ENCODE measurements around the gene TLDC2. TPM values are rescaled to one million over a fixed set of nuclear protein-coding genes. Genes with fewer than 3 reads are reported as not detected.

Gene TLDC2
- total and polyA plus RNA-seq, 2 of the 8 experiments (the other 6 are each of a cell fraction or from before 2014, with no cell fraction given) = 0.29 to 0.34 TPM

DNA sequence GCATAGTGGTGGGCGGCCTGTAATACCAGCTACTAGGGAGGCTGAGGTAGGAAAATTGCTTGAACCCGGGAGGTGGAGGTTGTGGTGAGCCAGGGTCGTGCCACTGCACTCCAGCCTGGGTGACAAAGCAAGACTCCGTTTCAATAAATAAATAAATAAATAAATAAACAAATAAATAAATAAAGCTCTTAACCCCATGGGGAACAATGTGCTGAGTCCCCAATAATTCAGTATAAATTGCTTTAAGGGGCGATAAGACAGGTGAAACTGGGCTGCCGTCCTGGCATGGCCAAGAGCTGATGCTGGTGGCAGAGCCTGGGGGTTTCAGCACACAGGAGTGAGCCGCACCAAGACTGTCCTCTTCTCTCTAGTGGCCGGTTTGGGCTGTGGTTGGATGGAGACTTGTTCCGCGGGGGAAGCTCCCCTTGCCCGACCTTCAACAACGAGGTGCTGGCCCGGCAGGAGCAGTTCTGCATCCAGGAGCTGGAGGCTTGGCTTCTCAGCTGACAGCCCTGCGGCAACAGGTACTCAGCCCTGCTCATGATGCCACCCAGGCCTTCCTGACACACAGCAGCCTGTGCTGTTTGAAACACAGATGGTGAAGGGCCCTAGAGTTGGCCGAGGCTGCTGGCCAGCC, 13.1 kb downstream of the TLDC2 start:
- Histone ChIP-seq H2BK15ac (ENCODE audit: low read length) (no peak overlapping the region), H2BK120ac (replicated peaks; ENCODE audit: low read depth, low read length) (no peak overlapping the region), H3K27me3 (replicated peaks in 1 of 4; ENCODE audit: control insufficient read depth in 3 of 4, extremely low read depth in 1 of 4, insufficient read depth in 3 of 4, low read length in 3 of 4) (no peaks in the 10 kb centered on the region), H3K4me2 (ENCODE audit: insufficient read depth in 1 of 2, low read depth in 2 of 2, low read length in 2 of 2) (no peak overlapping the region), H2BK20ac (ENCODE audit: low read length) (no peak overlapping the region), H3K9ac (replicated peaks in 1 of 4; ENCODE audit: extremely low read depth in 1 of 4, low read depth in 3 of 4, low read length in 3 of 4) (no peak overlapping the region), H4K5ac (ENCODE audit: insufficient read length, low read depth, low read length) (no peak overlapping the region), H3K36me3 (ENCODE audit: control insufficient read depth in 2 of 4, insufficient read depth in 4 of 4, low read length in 3 of 4) (peaks cover 0 to 28% (median 6%) of the 10 kb centered on the region in 4 experiments; a peak in 5 of 8 replicates), H4K8ac (ENCODE audit: extremely low read depth, insufficient read depth, low read length) (no peak overlapping the region), H3K56ac (replicated peaks; ENCODE audit: insufficient read length, low read depth, low read length) (no peak overlapping the region), H3K18ac (ENCODE audit: extremely low read depth, low read length) (no peak overlapping the region), H2BK5ac (ENCODE audit: low read depth, low read length) (no peak overlapping the region), H3K79me1 (ENCODE audit: low read depth, low read length) (no peaks in the 10 kb centered on the region), H4K91ac (replicated peaks; ENCODE audit: insufficient read length, low read length) (no peak overlapping the region), H2AK5ac (ENCODE audit: low read depth, low read length) (no peak overlapping the region), H3K4me1 (replicated peaks in 1 of 4; ENCODE audit: control insufficient read depth in 3 of 4, insufficient read depth in 4 of 4, low read length in 3 of 4) (peaks cover 4 to 12% (median 7%) of the 10 kb centered on the region in 4 experiments), H2AFZ (ENCODE audit: low read length) (no peak overlapping the region), H3K23ac (ENCODE audit: insufficient read length) (no peak overlapping the region), H3K9me3 (ENCODE audit: insufficient read depth in 2 of 2, low read depth in 1 of 2, low read length in 1 of 2) (no peaks in the 10 kb centered on the region), H3K4ac (replicated peaks; ENCODE audit: insufficient read length, low read depth, low read length) (no peak overlapping the region), H4K20me1 (replicated peaks in 1 of 2; ENCODE audit: control insufficient read depth in 1 of 2, insufficient read depth in 2 of 2, low read length in 2 of 2) (no peaks in the 10 kb centered on the region), H3K27ac (ENCODE audit: low read depth, low read length) (no peak overlapping the region), H3K79me2 (ENCODE audit: control insufficient read depth in 1 of 2, insufficient read depth in 2 of 2, low read length in 2 of 2) (no peaks in the 10 kb centered on the region), H3K4me3 (ENCODE audit: extremely low read depth in 1 of 4, insufficient read depth in 2 of 4, low read depth in 3 of 4, low read length in 4 of 4) (no peak overlapping the region), H3K14ac (ENCODE audit: insufficient read length) (no peak overlapping the region), H3K23me2 (ENCODE audit: low read depth, low read length) (no peaks in the 10 kb centered on the region), H2BK12ac (ENCODE audit: low read depth, low read length) (no peak overlapping the region)
- no peak for FAIRE-seq
- 91% methylated on average over 14 of the region's 15 CpGs; no CpG with 5 or more reads in 1 of the 2 experiments for WGBS, 2 experiments (ENCODE audit: extremely low coverage in 1 of 2, insufficient coverage in 1 of 2, insufficient read length in 1 of 2, insufficient replicate concordance in 2 of 2, low coverage in 1 of 2, low lambda C conversion rate in 2 of 2, missing lambda C conversion rate in 1 of 2)
- POLR2A ChIA-PET (ENCODE audit: partially characterized antibody) = interaction anchor here (0.7 to 1.6 kb wide), 3 partner anchors 9 to 47 kb away, joined by 3 to 6 read pairs (median 3); no protein-coding TSS in a partner anchor
- DNase-seq (ENCODE audit: low read depth in 1 of 2, low spot score in 2 of 2) = no peak
- CTCF ChIA-PET (ENCODE audit: partially characterized antibody) = interaction anchor here (0.7 to 4.1 kb wide), 12 partner anchors 9 to 259 kb away, joined by 3 to 15 read pairs (median 6); a partner anchor contains a TSS
- TF ChIP-seq NRF1 (IDR thresholded peaks at IDR 0.05; ENCODE audit: low read depth, low read length) (no peak), SP2 (IDR thresholded peaks at IDR 0.05; ENCODE audit: low read length) (no peak), JUND (IDR thresholded peaks at IDR 0.05; ENCODE audit: low read length) (no peak), NANOG (IDR thresholded peaks at IDR 0.05; ENCODE audit: insufficient read depth, low read depth, low read length, poor library complexity, severe bottlenecking) (no peak), BCL11A (IDR thresholded peaks at IDR 0.05; ENCODE audit: low read depth in 2 of 2, low read length in 2 of 2) (no peak), RFX5 (IDR thresholded peaks at IDR 0.05; ENCODE audit: borderline replicate concordance, low read depth, low read length) (no peak), FOSL1 (IDR thresholded peaks at IDR 0.05; ENCODE audit: insufficient read depth, low read depth, low read length) (no peak), CTCF (IDR thresholded peaks at IDR 0.05; ENCODE audit: control extremely low read depth in 1 of 3, insufficient read depth in 1 of 3, low read depth in 1 of 3, low read length in 3 of 3) (no peak), POU5F1 (IDR thresholded peaks at IDR 0.05; ENCODE audit: low read depth, low read length) (no peak)
- TF ChIP-seq, protein P1, sequence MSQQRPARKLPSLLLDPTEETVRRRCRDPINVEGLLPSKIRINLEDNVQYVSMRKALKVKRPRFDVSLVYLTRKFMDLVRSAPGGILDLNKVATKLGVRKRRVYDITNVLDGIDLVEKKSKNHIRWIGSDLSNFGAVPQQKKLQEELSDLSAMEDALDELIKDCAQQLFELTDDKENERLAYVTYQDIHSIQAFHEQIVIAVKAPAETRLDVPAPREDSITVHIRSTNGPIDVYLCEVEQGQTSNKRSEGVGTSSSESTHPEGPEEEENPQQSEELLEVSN (IDR thresholded peaks at IDR 0.05) = no peak

Data from H1 (cell line).